Astrocyte (in vitro differentiated cells and primary cell): ENCODE measurements around the gene HAND1.

Source experiments
- CTCF ChIP-seq: IDR thresholded peaks from 2 replicates; pipeline ENCODE4 v1.5.1; 2011; ENCODE audit warnings: low read depth, mild to moderate bottlenecking, inconsistent platforms, low read length, moderate library complexity; ENCODE audit not compliant: insufficient read depth
- EZH2 ChIP-seq: IDR thresholded peaks from 2 replicates; pipeline ENCODE4 v1.6.1; 2012; ENCODE audit warnings: mild to moderate bottlenecking, low read length, inconsistent platforms; ENCODE audit not compliant: insufficient read depth

- TF ChIP-seq CTCF: no peak
- no peak for TF ChIP-seq EZH2
Measured at GRCh38 chr5:154466671-154467070, 11.4 kb downstream of the HAND1 start.
